GM18517 (cell line): Measurements from ENCODE around the gene DPP10.
"Not testable (repeated sequence)": the region's sequence is repeated elsewhere in the genome, so short reads cannot be mapped to it uniquely, and the experiment has no call there.

ENCODE experiments used
- ATAC-seq: cut with Tn5 transposase; IDR thresholded peaks from one replicate; pipeline ENCODE4 v1.9.1; 2021; ENCODE audit warnings: mild to moderate bottlenecking, moderate library complexity; ENCODE audit not compliant: unreplicated experiment

The DPP10 gene

GRCh38 chr2:115386465-115386864, 944.0 kb downstream of the DPP10 start:
- ATAC-seq = no peak

GRCh38 chr2:115389024-115389423, 946.6 kb downstream of the DPP10 start:
- ATAC-seq = no peak

DNA sequence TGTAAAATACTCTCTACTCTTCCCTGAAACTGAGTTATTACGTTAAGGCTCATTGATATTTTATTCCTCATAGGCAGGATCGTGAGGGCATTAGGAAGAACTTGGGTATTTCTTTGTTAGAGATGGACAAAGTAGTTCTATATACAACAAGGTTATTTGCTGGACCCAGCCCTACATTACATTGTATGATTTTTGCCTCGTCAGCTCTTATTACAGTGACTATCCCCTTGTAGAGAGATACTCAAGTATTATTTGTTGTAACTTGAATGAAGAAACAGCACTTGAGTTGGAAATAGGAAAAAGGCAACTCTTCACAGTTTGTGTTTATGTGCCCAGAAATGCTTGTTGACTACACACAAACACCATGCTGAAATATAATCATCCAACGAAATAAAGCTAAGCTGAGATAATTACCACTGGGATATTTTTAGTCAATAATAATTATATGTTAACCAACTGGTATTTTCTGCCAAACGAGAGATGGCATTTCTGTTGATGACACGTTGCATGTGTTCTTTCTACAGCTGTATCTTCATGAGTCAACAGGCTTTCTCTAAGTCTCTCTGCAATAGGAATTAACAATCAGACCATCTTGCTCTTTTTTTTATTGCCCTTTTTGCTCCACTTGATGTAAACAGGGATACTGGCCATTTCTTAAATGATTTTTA, 947.6 kb downstream of the DPP10 start:
- no peak for ATAC-seq

GRCh38 chr2:115396579-115396978, 954.1 kb downstream of the DPP10 start:
- no peak for ATAC-seq

DNA sequence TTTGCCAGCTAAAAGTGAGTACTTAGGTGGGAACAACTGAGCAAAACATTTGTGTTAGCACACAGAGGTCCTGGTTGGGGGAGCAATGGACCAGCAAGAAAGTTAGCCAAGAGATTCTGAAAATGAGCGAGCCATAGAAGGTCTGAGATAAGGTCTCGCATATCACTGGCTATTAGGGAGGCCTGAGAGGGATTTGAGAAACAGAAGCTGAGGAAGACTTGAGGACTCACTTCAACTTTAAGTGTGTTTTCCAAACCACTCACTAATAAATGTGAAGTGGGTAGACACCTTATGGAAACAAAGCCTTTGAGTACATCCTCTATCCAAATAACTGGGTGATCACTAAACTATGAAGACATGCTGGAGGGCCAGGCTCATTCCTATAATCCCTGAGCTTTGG, 958.5 kb downstream of the DPP10 start:
- ATAC-seq = no peak

DNA sequence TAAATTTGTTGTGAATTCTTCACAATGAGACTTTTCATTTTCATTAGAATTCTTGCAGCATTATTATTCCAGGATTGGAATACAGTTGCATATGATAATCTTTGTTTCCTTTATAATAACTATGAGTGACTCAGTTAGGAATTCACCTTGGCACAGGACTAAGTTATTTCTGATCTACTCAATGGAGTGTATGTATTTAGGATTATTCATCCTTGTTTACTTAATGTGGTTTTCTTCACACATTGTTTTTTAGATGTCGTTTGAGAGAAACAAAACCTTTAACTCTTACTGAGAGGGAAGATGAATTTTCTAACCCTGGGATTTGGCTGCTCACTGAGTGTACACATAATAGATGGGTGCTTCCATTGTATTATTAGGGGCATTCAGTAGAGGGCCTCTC, 970.1 kb downstream of the DPP10 start:
- no peak for ATAC-seq

DNA sequence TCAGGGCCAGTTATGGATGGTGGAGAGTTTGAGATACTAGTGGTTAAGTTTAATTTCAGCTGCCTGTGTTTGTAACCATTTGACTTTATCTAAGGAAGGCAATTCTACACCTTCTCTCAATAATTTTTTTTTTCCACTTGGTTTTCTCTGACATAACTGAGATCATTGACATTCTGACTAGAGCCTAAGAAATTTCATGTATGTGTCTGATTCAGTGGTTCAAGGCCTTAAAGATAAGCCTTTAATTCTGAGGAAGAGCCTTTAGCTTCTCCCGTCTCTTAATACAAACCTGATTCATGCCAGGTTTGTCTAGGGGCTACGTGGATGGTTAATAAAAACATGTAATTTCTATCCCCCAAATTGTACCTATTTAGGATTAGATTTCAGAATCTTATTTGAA, 971.4 kb downstream of the DPP10 start:
- ATAC-seq = no peak

- ATAC-seq = no peak
Measured at GRCh38 chr2:115414466-115414865, 972.0 kb downstream of the DPP10 start.

GRCh38 chr2:115422004-115422634, 979.7 kb downstream of the DPP10 start:
- no peak for ATAC-seq

- no peak for ATAC-seq
Measured at GRCh38 chr2:115427436-115427835, 985.0 kb downstream of the DPP10 start.

GRCh38 chr2:115440746-115441145, 998.3 kb downstream of the DPP10 start:
- not testable (repeated sequence) for ATAC-seq

- no peak for ATAC-seq
Measured at GRCh38 chr2:115443539-115444185, 1001.2 kb downstream of the DPP10 start.

GRCh38 chr2:115460008-115460407, 1017.6 kb downstream of the DPP10 start:
- ATAC-seq = no peak

DNA sequence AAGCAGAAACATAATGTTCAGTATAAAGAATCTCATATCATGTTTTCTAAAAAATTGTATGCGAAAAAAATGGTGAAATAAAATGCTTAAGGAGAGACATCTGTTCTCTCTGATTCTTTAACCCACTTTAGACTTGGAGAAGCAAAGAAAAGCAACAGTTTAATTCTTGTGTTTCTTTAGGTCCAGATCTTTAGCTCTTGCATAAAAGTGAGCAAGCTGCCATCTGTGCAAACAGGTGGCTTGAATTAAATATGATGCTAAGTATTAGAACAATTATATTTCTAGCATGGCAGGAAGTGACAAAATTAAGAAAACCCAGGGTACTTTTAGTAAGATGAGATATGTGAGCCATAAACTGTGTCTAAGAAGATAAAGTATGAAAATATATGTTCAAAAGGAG, 1038.3 kb downstream of the DPP10 start:
- no peak for ATAC-seq

- ATAC-seq = no peak
Measured at GRCh38 chr2:115481842-115482241, 1039.4 kb downstream of the DPP10 start.

DNA sequence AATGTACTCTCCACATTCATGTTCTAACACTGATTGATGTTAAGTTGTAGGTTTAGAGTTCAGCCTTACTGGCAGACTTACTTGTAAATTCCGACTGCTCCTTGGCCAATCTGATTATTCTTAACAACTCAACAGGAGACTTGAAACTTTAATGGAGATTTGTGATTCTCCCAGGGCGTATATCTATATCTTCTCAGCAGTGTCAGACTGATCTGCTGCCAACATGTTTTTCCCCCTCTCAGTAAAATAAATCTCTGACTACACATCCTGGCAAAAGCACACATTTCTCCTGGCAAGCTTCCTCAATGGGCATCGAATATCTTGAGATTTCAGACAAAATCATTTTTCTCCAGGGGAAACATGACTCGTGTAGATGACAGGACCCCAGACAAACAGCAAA, 1041.2 kb downstream of the DPP10 start:
- ATAC-seq = no peak

GRCh38 chr2:115484486-115484885, 1042.0 kb downstream of the DPP10 start:
- ATAC-seq = no peak

- ATAC-seq = no peak
Measured at GRCh38 chr2:115484983-115485382, 1042.5 kb downstream of the DPP10 start.

GRCh38 chr2:115491186-115491793, 1048.8 kb downstream of the DPP10 start:
- no peak for ATAC-seq

GRCh38 chr2:115505331-115505730, 1062.9 kb downstream of the DPP10 start:
- no peak for ATAC-seq

DNA sequence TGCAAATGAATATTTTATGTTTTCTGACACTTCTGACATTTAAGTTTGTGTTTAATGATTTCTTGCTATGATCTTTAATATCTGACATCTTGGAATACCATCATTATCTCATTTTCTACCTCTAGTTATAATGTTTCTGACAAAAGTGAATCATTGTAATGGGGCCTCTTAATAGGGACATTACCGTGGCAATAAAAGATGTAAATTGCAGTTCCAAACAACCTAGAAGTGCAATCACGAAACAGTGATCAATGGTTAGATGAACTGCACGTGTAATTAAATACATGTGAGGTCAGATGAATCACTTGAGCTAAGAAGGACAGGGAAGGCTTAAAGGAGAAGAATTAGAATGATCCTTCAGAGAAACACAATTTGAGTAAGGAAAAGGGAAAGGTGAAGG, 1078.3 kb downstream of the DPP10 start:
- ATAC-seq = no peak

DNA sequence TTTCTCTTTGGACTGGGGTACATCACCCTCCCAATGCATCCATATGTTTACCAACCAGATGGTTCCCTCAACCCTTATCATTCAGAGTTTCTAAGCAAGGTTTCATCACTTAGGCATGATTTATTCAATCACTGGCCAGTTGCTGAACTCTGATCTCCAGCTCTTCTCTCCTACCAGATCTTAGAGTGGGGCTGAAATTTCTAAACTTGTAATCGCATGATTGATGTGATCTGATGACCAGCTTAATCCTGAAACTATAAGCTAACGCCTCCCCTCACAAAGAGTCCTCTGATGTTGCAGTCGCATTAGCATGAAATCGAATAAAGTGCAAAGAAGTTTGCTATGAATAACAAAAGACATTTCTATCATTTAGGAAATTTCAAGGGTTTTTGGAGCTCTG, 1082.0 kb downstream of the DPP10 start:
- no peak for ATAC-seq
